Sciatic nerve (tissue), 2 donors: ENCODE data around the gene PTCH2. TPM values are rescaled to one million over a fixed set of nuclear protein-coding genes. Genes with fewer than 3 reads are reported as not detected.
A peak's percentile ranks its signal among the peaks of the same experiment; 100 is the strongest.

Experiments
- ATAC-seq: fragments of 200-7000 bp; cut with Tn5 transposase; one replicate; pipeline ENCODE4 v1.9.1; 2020; ENCODE audit warnings: mild to moderate bottlenecking, moderate library complexity
- DNase-seq: peaks from one replicate; pipeline ENCODE4 v3.0.0-alpha.2; 2020; ENCODE audit warnings: low spot score
- intact Hi-C: fragments of 100-400 bp; cut with DNase I; formaldehyde crosslinking; loops from one replicate; pipeline ENCODE4 v1.14.2; 2022
- total RNA-seq: library from RNA; stranded (reverse); fragmentation: NEBNext Ultra II Directional; extraction: Animal tissue kit (Norgen Biotek cat#: 25700); gene quantifications from one replicate; pipeline ENCODE4 v1.2.1, GENCODE V29; 2021
- donor health status: DM: no; HTN: no; CAD: no.
- donor health status: DM: no; HTN: no; CAD: no.

PTCH2 gene
- total RNA-seq, 1 donor from 2014 or later, result 31.2 TPM

DNA sequence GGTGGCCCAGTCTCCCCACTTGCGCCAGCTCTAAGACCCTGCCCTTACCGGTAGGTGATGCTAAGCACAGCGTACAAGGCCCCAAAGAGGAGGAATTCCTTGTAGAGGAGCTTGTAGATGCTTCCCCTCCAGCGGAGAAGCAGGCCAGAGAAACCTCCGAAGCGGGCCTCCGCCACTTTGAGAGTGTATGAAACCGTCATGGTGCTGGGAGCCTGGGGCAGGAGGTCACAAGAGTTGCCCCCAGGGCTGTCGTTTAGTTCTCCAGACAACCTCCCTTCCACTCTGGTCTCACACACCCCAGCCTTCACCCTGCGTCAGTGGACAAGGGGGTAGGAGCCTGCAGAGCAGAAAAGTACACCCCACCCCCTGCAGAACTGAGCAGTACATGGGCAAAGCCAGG lies 55.5 kb downstream of the PTCH2 start:
- intact Hi-C loops, result loop anchor here (10.0 kb wide), 2 partner anchors 47 to 73 kb away; no protein-coding TSS in a partner anchor
- DNase-seq (peak; percentile 53), ATAC-seq (no peak)

DNA sequence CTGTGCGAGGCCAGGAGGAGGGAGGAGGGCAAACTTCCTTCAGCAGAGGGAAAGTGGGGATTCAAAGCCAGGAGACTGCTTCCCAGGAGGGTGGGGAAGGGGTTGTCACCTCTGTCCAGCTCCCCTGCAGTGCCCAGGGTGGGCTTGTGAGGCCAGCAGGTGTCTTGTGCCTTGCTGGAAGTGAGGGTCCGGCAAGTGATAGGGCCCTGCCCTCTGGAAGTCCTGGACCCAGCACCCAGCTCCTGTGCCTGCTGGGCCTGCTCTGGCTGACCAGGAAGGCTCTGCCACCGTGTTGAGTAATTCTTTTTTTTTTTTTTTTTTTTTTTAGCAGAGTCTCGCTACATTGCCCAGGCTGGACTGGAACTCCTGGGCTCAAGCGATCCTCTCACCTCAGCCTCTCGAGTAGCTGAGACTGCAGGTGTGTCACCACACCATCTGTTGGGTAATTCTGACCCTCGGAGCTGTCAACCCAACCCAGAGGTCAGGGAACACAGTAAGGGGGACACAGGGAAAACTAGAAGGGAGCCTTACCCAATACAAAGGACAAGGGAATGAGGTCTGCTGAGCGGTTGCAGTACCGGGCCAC lies 56.1 kb downstream of the PTCH2 start:
- DNase-seq (peak; percentile 50), ATAC-seq (peak; percentile 7)
- intact Hi-C loops, result loop anchor here (10.0 kb wide), 2 partner anchors 48 to 72 kb away; no protein-coding TSS in a partner anchor

DNA sequence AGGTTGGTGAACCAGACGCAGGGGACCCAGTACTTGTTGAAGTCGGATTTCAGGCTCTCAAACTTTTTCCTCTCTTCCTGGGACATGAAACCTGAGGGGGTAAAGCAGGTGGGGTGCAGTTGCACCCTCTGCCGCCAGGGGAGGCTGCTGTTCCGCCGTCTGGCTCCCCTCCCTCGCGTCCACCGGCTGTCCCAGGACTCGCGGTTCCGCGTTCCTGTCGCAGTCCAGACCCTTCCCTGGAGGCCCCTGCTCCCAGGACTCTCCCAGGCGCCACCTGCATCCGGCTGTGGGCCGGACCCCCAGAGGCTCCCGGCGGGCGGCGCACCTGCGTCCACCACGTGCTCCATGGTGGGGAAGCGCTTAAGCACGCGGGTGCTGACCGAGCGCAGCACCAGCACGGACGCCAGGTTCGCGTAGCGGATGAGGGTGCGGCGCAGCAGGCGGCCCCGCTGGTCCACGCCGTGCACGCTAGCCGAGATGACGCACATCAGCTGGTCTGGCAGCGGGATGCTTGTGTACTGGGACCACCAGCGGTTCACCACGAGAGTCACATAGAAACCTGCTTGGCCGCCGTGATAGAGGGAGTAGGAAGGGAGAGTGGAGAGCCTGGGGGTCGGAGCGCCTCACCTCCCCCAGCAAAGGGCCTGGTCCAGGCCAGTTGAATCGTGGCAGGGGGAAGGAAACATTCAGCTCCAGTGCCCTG lies 56.8 kb downstream of the PTCH2 start:
- intact Hi-C loops, result loop anchor here (10.0 kb wide), 2 partner anchors 49 to 71 kb away; no protein-coding TSS in a partner anchor
- ATAC-seq, result peak; percentile 84
- DNase-seq, result peak; percentile 83

DNA sequence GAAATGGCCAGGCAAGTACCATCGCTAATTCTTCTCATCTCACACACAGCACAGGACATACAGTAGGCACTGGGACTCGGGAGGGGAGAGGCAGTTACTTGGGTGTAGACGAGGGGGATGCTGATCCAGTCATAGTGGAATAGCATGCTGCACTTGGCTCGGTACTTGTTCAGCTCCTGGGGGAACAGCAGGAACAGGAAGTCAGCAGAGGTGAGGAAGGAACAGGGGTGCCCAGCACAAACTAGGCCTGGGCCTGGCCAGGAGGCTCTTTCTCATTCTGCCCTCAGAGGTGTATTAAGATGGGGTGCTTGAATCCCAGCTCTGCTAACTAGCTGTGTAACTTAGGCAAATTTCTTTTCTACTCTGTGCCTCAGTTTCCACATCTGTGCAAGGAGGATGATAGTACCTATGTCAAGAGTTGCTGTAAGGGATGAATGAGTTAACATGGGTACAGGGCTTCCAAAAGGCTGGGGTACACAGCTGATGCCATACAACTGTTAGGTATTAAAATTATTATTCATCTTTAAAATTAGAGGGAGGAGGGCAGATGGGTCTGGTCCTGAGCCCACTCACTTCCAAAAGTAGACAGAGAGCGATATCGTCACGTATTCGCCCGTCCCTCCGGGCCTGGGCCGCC lies 57.4 kb downstream of the PTCH2 start:
- ATAC-seq (no peak), DNase-seq (no peak)
- intact Hi-C loops, result loop anchor here (10.0 kb wide), 2 partner anchors 49 to 71 kb away; no protein-coding TSS in a partner anchor

DNA sequence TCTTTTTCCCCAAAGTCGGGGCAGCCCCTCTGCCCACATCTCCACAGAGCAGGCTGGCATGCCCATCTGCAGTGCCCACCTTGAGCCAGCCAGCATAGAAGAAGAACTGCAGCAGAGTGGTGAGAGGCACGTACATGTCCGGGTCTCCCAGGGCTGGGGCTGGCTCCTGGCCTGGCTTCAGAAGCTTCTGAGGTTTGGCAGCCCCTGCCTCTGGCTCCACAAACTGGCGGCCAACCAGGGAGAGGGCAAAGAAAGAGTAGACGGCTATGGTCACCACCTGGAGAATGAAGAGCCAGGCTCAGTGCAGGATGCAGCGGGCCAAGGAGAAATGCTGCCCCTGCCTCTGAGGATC lies 58.0 kb downstream of the PTCH2 start:
- intact Hi-C loops, result loop anchor here (10.0 kb wide), 2 partner anchors 50 to 70 kb away; no protein-coding TSS in a partner anchor
- ATAC-seq (no peak), DNase-seq (no peak)

DNA sequence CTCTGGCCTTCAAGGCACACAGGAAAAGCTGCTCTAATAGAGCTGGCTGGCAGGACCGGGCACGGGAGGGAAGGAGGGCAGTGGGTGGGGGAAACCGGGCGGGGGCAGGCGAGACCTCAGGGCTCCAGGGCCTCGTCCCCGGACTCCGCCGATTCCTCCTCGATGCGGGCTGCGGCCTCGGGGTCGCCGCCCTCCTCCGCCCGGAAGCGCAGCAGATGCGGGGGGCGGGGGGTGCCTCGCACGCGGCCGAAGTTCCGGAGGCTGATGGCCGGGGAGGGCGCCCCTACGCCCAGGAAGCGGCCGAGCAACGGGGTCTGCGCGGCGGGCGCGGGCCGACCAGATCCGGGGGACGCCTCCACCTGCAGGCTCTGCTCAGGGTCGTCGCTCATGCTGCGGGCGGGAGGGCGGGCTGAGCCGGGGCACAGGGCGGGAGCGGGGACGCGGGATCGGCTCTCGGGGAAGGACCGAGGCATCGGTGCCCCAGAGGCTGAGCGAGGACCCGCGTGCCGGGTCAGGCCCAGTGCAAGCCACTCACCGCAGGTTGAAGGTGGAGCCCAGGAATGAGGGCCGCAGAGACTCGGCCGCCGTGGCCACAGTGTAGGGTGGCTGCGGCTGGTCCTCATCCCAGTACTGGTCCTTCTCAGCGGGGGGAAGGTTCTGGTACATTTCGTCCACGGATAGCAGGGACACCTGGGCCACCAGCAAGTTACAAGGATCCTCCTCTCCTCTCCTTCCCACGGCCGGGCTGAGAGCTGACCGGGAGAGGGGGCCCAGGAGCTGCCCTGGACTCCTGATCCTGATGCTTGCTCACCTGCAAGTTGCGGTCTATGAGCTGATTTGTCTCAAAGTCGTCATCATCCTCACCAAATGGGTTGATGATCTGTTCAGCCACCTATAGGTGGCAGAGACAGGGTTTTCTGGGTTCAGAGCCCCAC lies 58.7 kb downstream of the PTCH2 start:
- ATAC-seq (peak; percentile 9), DNase-seq (no peak)
- intact Hi-C loops, result loop anchor here (10.0 kb wide), 2 partner anchors 50 to 70 kb away; no protein-coding TSS in a partner anchor

DNA sequence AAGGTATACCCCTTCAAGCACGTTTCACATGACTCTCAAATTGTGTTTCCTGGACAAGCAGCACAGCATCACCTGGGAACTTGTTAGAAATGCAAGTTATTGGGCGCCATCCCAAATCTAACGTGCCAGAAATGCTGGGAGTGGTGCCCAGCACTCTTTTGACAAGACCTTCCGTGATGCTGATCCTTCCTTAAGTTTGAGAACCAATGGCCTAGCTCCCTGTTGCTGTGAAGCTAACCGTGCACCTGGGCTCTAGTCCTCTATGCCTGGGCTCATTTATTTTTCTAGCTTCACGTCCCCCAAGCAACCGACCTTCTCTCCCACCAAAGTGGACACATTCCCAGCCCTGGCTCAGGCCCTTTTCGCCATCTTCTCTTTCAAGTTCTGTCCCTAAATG lies 59.4 kb downstream of the PTCH2 start:
- intact Hi-C loops, result loop anchor here (10.0 kb wide), 2 partner anchors 51 to 69 kb away; no protein-coding TSS in a partner anchor
- DNase-seq (no peak), ATAC-seq (no peak)

DNA sequence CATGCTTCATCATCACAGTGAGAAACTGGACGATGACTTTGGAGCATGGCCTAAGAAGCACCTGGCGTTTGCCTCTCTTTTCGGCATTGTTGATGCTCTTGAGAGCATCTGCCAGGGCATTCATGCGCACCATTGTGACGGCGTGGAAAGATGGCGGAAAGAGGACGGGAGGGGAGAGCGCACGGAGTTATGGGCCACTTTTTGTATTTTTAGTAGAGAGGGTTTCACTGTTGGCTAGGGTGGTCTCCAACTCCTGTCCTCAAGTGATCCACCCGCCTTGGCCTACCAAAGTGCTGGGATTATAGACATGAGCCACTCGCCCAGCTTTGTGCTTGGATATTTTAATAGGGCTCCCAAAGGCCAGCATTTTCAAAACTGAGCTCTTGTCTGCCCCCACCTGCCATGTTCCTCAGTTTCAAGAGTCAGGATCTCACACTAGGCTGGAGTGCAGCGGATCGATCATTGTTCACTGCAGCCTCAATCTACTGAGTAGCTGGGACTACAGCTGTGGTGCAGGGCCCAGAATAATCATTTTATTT lies 62.4 kb downstream of the PTCH2 start:
- no peak for ATAC-seq
- DNase-seq, result no peak
- intact Hi-C loops, result loop anchor here (10.0 kb wide), 2 partner anchors 54 to 66 kb away; no protein-coding TSS in a partner anchor

DNA sequence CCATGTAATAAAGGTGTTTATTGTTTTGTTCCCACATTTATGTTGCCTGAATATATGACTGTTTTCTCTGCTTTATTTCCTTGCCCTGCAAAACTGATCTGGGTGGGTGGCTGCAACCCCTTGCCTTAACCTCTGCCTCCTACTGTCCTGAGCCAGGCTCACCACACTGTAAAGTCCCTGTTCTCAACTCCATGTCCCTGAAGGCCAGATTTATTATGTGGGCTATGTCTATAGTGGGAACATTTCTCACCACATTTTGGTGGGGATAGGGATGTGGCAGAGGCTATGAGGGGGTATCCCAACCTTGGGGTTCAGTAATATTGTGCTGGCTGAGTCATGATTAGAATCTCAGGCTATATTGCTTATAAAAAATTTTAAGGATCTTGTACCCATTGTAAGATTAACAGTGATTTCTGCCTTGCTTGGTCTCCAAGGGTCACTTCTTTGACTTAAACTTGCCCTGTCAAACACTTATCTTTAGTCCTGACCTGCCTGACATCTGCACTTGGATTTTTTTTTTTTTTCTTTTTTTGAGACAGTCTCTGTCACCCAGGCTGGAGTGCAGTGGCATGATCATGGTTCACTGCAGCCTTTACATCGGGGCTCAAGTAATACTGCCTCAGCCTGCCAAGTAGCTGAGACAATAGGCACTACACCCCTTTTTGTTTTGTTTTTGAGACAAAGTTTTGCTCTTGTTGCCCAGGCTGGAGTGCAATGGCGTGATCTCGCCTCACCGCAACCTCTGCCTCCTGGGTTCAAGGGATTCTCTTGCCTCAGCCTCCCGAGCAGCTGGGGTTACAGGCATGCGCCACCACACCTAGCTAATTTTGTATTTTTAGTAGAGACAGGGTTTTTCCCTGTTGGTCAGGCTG lies 64.1 kb downstream of the PTCH2 start:
- intact Hi-C loops, result no loop called here
- DNase-seq, result no peak
- ATAC-seq, result no peak

DNA sequence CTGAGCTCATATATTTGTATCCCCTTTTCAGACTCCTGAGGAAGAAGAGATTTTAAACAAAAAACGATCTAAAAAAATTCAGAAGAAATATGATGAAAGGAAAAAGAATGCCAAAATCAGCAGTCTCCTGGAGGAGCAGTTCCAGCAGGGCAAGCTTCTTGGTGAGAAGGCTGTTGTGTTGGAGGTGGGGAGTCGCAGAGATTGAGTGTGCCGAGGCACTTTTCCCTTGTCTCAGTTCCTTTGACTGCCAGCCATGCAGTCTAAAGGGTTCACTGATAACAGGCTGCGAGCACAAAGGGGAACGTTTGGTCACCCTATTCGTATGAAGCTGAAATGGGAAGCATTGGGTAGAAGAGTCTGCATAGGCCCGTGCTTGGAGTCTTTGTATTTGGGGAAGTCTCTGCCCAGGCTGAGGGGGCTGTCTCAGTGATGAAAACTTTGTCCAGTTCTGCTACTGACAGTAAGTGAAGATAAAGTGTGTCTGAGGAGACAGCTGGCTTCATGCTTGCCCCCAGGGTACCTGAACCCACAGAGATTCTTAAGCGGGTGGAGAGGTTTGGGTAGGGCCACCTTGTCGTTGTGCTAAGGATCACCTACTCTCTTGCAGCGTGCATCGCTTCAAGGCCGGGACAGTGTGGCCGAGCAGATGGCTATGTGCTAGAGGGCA lies 65.0 kb downstream of the PTCH2 start:
- no peak for ATAC-seq
- intact Hi-C loops, result no loop called here
- no peak for DNase-seq

DNA sequence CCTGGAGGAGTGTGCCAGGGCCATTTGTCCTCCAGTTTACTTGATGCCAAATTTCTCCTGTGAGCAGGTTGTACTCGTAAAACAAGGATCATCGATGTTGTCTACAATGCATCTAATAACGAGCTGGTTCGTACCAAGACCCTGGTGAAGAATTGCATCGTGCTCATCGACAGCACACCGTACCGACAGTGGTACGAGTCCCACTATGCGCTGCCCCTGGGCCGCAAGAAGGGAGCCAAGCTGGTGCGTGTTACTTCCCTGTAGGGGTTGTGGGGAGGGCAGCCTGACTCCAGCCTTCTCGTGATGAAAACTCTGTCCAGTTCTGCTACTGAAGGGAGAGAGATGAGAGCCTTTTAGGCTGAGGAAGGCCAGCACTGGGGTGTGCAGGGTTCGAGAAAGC lies 65.5 kb downstream of the PTCH2 start:
- ATAC-seq (no peak), DNase-seq (no peak)
- intact Hi-C loops, result no loop called here

DNA sequence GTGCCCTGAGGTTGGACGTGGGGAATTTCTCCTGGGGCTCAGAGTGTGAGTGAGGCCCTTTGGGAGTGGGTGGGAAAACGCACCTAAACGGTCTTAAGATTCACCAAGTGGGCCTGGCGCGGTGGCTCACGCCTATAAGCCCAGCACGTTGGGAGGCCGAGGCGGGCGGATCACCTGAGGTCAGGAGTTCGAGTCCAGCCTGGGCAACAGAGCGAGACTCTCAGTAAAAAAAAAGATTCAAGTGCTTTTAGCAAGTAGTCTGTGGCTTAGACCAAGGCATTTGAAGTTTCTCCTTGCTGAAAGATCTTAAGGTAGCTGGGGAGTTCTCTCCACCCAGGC lies 66.4 kb downstream of the PTCH2 start:
- no peak for DNase-seq
- intact Hi-C loops, result no loop called here
- no peak for ATAC-seq

DNA sequence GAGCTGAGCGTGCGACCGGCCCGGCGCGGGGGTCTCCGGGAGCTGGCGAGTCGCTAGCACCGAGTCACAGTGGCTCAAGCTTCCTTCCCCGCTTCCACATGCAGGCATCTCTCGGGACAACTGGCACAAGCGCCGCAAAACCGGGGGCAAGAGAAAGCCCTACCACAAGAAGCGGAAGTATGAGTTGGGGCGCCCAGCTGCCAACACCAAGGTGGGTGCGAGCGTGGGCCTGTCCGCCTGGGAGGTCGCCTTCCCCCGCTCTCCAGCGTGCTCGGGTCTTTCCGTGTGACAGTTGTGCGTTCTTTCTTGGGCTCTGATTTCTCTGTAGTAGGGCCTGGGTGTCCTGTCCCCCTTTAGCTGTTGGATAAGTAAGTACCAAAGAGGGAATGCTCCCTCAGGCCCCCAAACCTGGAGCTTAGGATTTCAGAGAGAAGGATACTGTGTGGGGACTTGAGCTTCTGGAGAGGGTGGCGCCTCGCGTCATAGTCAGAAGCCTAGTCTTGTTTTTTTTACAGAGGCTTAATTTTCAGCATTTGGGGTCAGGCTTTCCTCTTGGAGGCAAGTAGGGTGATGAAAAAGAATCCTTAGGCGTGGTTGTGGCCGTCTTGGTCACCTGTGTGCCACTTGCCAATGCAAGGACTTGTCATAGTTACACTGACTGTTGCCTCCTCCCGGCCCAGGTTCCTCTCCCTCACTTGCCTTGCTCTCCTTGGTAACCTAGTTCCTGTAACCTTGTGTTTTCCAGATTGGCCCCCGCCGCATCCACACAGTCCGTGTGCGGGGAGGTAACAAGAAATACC lies 66.9 kb downstream of the PTCH2 start:
- DNase-seq, result peak; percentile 67
- ATAC-seq, result peak; percentile 6
- intact Hi-C loops, result no loop called here

DNA sequence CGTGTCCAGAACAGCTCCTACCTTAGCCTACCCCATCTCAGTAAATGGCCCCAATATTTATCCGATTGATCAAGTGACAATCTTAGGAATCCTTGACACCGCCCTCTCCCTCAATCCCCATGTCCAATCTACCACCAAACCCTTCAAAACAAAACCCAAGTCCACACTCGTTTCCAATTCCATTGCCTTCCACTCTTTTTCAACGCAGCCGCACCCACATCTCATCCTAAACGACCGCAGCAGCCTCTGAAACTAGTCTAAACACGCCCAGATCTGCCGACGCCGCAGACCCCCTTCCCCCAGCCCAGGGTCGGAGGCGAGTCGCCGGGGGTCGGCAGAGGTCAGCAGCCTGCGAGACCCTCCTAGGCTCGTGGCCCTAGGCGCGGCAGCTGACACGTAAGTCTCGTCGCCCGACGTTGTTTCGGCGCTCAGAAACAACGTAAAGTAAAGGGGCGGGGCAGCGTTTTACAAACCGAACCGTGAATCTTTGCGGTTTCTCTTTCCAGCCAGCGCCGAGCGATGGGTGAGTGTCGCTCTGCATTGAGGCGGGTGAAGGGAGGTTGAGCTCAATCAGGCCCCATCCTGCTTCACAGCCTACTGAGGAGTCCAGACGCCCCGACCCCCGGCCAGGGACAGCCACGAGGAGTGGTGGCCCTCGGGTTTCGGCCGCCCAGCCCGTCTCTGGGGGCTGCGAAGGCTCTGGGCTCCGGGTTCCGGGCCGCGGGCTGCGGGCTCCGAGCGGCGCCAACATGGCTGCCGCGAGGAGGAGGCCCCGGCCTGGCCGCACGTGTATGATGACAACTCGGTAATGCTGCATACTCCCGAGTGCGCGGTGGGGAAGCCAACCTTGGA lies 67.7 kb downstream of the PTCH2 start, which contains the start of gene RPS8:
Gene RPS8, plus strand, starts transcription at position 463 of the 852 bp plus-strand sequence. Its CDS starts 57 bp downstream, at position 520.
- DNase-seq, result peak; percentile 95
- intact Hi-C loops, result no loop called here
- peak; percentile 95 for ATAC-seq
